GM19438 (cell line): ENCODE measurements around the gene GPC5.
"Not testable (repeated sequence)": the region's sequence is repeated elsewhere in the genome, so short reads cannot be mapped to it uniquely, and the experiment has no call there.

Experiments used
- ATAC-seq: cut with Tn5 transposase; IDR thresholded peaks from one replicate; pipeline ENCODE4 v1.9.1; 2021; ENCODE audit warnings: low read depth; ENCODE audit not compliant: unreplicated experiment

GPC5 gene

DNA sequence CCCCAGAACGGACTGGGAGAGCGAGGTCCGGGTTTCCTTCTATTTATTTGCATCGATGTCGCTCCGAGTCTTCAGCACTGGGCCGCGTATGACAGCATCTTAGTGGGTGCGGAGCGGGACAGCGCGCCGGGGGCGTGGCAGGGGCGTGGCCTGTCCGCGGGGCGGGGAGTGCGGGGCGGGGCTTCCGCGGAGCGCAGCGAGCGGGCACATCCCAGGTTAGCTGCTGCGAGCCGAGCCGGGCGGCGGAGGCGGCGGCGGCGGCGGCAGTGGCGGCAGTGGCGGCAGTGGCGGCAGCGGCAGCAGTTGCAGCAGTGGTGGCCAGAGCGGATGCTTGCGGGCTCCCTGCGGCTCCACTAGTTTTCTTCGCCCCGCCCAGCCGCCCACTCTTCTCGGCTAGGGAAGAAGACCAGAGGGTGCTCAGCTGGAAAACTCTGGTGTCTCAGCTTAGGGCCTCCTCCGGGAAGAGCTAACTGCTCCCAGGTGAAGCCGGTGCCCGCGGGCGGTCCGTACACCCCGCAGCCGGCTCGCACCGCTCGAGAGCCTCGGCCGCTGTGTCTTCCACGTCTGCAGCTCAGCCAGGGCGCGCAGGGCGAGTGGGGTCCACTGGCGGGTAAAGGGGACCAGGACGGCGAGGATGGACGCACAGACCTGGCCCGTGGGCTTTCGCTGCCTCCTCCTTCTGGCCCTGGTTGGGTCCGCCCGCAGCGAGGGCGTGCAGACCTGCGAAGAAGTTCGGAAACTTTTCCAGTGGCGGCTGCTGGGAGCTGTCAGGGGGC is at the start of gene GPC5:
TSS of gene GPC5 (plus strand) at position 209 of the 776 bp plus-strand sequence.
- ATAC-seq = peak; percentile 91

DNA sequence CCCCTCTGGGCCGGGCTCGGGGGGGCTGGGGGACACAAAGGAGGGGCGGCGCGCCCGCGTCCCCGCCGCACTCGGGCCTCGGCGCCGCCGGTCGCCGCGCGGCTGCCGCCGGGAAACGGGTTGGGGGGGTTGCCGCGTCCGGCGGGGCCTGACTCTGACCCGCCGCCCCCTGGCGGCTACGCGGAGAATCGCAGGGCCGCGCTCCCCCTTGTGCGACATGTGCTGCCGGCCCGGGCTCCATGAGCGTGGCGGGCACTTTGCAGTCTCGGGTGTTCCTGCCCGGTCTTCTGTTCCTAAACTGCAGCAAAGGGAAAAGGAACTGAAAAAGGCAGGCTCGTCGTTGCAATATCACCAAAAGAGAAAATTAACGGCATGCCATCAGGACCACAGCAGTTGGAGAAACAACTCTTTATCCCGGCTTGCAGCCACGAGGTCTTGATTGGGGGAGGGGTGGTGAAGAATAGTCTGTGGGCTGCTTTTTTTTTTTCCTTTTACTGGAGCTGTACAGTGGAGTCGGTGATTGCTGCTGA is 49.5 kb upstream of the GPC5 start:
- peak; percentile 51 for ATAC-seq

DNA sequence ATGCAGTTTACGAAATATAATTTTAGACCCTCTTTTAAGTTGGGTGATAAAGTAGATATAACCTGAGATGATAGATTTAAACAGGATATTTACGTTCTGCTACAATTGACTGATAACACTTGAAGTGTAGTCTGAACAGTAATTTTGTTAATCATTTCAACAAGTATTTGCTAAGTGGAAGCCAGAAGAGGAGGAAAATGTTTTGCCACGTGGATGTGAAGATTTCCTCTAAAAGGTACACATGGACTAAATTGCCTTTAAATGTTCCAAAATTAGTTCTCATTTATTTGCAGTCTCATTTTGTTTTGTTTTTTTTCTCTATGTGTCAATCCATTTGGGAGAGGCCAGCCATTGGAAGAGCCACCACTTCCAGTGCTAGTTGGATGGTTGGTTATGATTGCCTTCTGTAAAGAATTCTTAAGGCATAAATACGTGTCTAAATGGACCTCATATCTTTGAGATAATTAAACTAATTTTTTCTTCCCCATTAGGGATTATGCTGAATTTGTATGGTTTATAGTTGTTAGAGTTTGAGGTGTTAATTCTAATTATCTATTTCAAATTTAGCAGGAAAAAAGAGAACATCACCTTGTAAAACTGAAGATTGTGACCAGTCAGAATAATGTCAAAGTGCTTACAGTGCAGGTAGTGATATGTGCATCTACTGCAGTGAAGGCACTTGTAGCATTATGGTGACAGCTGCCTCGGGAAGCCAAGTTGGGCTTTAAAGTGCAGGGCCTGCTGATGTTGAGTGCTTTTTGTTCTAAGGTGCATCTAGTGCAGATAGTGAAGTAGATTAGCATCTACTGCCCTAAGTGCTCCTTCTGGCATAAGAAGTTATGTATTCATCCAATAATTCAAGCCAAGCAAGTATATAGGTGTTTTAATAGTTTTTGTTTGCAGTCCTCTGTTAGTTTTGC is 48.2 kb upstream of the GPC5 start:
- no peak for ATAC-seq

DNA sequence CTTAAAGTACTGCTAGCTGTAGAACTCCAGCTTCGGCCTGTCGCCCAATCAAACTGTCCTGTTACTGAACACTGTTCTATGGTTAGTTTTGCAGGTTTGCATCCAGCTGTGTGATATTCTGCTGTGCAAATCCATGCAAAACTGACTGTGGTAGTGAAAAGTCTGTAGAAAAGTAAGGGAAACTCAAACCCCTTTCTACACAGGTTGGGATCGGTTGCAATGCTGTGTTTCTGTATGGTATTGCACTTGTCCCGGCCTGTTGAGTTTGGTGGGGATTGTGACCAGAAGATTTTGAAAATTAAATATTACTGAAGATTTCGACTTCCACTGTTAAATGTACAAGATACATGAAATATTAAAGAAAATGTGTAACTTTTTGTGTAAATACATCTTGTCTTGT is 47.3 kb upstream of the GPC5 start:
- no peak for ATAC-seq

DNA sequence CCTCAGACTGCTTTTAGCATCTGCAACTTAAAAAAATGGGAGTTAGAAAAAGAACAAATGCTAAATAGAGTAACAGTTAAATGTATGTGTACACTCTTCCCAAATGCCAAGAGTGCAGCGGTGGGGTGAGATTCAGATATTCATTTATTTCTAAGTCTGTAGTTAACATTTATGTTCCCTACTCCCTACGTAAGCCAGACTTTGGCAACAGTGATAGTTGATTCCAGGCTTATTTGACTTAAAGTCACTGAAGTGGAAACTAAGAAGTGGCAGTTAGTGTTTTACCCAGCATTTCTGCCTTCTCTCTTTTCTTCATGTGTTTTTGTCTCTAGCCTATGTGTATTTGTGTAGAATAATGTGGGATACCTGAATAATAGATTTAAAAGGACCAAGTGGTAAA is 46.4 kb upstream of the GPC5 start:
- no peak for ATAC-seq

DNA sequence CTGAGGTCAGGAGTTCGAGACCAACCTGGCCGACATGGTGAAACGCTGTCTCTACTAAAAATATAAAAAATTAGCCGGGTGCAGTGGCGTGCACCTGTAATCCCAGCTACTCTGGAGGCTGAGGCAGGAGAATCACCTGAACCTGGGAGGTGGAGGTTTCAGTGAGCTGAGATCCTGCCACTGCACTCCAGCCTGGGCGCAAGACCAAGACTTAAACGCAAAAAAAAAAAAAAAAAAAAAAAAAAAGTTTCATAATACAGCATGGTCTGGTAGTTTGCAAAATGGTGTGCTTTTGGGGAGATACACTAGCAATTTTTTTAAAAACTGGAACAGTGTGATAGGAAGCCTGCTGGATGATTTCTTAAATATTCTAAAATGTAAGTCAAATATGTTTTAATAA is 45.5 kb upstream of the GPC5 start:
- ATAC-seq = not testable (repeated sequence)

DNA sequence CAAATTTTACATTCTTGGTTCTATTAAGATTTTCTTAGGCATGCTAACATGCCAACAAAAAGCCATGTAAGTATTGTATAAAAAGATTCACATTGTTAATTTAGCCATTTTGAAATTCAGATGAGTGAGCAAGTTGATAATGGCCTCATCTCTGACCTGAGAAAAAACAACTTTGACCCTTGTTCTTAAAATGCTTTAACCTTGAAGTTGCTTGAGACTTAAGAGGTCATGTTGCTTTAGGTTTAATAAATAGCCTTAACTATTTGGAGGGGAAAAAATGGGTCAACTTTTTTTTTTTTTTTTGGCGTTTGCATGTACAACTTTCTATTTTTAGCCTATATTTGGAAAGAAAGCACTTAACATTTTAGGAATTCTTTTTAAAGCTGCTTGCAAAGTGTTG is 44.9 kb upstream of the GPC5 start:
- no peak for ATAC-seq

DNA sequence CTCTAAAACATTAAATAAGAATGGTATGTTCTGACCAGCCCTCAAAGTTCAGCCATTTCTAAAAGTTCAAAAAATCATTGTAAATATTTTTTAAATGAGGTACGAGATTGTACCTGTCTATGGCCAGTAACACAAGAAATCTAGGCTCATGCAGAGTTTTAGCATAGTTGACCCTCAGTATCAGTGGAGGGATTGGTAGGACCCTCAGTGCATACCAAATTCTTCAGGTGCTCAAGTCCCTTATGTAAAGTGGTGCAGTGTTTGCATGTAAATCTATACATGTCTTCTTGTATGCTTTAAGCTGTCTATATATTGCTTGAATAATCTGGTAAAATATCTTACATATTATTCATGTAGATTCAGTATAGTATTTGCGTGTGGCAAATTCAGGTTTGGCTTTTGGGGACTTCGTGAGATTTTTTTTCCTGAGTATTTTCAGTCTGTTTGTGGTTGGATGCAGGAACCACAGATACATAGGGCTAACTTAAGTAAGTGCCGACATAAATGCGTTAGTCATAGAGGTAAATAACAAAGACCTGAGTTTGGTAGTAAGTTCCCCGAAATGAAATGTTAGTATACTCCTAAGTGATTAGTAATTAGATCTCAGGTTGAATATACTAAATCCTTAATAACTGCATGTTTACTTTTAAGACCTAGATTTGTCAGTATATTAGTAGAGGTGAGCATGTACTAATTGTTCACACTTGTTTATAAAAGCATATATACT is 43.2 kb upstream of the GPC5 start:
- ATAC-seq = no peak

DNA sequence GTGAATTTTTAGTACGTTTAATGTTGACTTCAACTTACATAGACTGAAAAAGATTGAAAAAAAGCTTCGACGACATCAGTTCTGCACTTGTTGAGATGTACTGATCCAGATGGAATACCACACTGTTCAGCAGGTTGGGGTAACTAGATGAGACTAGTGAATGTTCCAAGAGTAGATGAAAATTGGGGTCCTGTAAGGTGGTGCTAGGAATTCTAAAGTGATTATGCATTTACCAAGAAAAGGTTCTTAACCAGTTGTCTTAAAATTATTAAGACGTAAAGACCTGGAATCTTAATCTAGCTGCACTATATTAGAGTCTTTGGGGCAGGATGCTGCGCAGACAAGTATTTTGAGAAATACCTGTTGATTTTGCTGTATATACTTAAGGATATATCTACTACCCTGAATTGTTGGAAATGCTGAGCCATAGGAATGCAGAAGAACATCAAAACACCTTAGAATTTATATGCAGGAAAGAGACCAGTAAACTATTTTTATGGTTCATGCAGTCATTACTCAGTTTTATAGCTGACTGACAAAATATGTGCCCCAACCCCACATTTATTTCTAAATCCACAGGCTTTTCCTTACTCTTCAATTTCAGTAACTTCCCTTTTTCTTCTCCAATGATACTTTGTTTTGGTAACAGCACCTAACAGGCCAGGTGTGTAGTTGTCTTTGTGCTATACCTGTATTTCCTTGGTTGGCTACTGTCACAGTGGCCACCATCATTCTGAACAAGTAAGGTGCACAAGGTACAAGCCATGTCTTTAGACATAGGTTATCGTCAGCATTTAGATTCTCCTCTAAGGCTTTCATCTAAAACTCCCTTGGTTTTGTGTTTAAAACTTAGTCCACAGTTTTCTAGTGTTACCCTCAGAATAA is 42.4 kb upstream of the GPC5 start:
- no peak for ATAC-seq

DNA sequence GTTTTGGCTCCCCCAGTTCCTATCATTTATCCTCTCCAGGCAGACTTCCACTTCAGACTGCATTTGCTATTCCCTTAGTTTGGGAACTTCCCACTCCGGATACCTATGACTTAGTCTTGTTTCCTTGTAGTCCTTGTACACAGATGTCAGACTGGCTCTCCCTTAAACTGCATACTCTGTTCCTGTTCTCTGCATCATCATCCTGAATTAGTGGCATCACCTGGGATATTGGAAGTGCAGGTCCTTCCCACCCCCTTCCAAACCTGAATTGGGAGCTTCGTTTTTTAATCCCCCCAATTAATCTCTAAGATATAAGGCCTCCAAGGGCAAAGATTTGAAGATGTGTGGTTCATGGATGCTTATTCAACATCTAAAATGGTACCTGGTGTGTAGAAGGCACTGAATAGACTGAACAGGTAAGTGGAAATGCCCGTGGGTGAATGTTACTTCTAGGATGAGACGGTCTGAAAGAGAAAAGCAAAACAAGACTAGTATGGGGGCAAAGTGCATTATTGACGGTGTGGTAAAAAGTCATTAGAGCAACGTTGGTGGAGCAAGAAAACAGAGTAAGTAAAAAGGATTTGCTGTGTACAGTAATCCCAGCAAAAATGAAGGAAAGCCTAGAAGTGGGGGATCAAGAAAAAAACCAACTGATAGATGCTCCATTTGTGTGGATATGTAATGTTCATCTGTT is 41.4 kb upstream of the GPC5 start:
- ATAC-seq = no peak

DNA sequence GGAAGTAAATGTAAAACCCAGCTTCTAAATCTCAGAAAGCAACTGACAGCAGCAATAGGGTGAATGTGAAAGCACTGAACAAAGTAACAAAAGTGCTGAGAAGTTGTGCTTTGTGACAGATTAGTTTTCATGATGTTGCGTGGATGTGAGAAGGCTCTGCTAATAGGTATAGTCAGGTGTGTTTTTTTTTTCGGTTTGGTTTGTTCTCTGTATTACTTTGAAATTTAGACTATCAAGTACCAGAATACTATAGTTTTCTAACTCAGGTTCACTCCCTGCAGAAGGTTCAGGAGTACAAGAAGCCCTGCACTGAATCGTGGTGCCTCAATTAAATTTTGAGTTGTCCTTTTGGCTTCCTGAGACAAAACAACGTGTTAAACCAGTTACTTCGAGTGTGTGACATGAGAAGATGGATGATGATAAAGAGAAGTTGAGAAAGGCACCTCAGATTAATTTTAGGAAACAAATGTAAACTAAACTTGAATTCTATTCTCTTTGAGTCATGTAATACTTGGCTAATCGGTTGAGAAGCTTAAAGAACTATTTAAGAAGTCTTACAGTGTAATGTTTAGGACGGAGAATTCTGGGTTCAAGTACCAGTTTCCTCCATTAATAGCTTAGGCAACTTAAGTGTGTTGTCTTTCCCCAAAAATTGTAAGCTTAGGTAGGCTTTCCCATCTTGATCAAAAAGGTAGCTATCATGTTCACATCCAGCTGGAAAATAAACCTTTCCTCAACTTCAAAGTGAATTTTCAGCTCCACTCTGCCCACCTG is 40.6 kb upstream of the GPC5 start:
- no peak for ATAC-seq

DNA sequence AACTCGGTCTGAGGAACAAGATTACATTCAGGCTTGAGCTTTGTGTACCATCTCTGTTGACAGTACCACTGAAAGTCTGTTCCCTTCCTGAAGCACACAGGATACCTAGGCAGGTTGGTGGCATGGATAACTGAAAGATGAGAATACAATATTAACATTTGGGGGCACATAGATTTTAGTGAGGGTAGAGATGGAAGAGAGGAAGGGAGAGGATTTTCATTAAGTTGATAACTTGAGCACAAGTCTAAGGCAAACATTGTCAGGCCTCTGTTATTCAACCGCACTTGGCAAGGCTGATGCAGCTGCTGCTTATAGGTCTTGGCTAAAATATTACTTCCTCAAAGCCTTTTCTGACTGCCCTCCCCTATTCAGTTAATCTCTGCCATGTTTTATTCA is 40.0 kb upstream of the GPC5 start:
- ATAC-seq = no peak

DNA sequence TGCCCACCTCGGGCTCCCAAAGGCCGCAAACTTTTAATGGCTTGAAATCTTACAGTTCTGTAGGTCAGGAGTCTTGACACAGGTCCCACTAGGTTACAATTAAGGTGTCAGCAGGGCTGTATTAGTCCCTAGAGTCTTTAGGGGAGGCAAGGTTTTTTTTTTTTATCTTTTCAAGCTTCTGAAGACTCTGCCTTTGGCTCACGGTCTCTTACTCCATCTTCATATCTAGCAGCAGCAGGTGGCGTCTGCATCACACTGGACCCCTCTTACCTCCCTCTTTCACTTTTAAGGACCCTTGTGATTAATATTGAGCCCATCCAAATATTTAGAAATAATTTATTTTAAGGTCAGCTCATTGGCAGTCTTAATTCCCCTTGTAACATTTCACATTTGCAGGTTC is 39.3 kb upstream of the GPC5 start:
- ATAC-seq = no peak

DNA sequence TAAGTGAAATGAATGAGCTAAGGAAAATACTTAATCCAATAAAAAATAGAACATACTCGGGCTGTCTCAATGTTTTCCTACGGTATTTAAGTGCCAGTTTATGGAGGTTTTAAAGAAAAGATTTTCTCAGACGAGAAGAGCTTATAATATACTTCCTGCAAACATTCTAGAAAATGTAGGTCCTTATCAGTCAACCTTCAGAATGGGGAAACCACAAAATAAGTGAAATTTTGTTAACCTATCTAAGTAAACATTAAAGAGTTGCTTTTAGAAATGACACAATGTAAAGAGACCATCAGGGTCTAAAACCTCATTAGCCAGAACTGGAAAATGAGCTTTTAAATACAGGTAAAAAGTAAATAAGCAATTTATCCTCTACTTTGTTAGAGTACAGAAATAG is 38.8 kb upstream of the GPC5 start:
- ATAC-seq = no peak

DNA sequence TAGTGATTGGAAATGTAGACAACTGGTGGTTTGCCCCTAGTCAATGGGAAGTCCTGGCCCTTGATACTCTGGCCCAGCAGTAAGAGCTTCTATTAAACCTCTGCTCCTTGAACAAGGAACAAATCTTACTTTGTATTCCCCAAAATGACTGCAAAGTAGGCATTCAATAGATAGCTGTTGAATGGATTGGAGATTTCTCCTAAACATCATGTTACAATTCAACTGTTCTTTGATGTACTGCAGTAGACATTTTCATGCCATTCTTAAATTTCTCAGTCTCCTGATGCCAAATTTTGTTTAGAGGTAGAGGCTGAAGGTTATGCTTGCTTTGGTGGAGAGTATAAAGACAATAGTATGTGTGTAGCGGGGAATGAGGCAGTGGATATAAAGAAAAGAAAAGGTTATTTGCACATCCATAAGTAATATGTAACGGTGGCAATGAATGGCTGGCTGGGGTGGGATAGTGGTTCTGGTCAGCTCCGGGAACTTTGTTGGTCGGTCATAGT is 38.1 kb upstream of the GPC5 start:
- ATAC-seq = no peak

DNA sequence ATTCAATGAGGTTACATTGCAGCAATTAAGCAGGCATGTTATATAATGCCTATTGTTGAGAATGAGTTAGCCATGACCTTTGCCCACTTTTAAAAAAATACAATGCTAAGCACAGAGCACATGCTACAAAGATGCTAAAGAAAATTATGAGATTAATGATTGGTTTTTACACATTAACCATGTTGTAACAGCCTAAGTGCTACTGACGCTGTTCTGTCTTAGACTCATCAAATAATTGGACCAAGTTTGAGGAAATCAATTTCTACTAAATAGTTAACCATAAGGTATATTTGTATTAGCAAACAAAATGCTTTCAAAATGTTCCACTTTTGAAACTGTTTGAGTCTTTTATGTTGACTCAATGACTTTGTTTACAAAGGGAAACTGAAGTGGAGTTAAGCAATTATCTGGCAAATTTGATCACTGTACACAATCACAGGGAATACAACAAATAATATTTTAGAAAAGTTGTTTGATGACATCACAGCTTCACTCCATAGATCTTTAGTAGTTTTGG is 36.6 kb upstream of the GPC5 start:
- ATAC-seq = no peak

DNA sequence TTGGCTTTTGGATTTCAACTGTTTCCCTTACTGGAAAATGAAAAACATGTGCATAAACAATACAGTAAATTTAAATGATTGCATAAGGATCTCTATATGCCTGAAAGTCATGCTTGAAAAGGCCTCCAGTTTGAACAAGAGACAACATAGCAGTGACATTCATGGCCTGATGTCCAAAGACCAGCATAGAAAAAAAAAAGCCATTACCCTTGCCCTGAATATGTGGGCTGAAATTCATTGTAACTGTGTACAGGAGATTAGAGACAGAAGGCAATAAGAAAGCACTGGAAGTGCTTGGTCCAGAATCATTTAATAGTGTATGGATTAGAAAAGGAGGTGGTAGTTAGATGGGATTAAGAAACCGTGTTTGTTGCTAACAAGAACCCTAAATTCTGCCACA is 35.5 kb upstream of the GPC5 start:
- no peak for ATAC-seq

DNA sequence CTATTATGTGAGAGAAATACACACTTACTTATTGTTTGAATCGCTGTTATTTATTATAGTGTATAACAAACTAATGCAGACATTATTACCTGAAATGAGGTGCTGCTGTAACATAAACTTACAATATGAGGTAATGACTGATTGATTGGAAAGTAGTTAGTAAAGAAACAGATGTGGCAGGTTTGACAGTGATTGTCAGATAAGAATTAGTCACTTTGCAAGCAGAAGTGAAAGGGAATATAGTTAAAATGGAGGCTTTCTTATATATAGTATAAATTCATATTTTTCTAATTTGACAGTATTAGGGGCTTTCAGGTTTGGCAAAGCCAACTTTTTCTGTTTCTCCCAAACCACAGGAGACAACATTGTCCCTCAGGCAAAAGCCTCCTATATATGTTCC is 30.3 kb upstream of the GPC5 start:
- ATAC-seq = no peak
